Left renal pelvis (tissue), 4 donors: ENCODE results near the gene CDH12. TPM values are rescaled to one million over a fixed set of nuclear protein-coding genes. Genes with fewer than 3 reads are reported as not detected.

Source experiments
- DNase-seq, 4 donors: peaks; one replicate each; pipeline ENCODE4 v3.0.0-alpha.2; 2013; ENCODE audit warnings: low read depth in 4 of 4, low spot score in 3 of 4
- polyA plus RNA-seq, 4 donors: library from polyadenylated mRNA; unstranded; fragments of 120-200 nt; gene quantifications; one replicate each; pipeline ENCODE4 v1.2.1, GENCODE V29; 2013; ENCODE audit not compliant: insufficient read length in 4 of 4

CDH12 gene
- polyA plus RNA-seq, 4 donors = 5.9 to 8.7 (median 7.3) TPM

DNA sequence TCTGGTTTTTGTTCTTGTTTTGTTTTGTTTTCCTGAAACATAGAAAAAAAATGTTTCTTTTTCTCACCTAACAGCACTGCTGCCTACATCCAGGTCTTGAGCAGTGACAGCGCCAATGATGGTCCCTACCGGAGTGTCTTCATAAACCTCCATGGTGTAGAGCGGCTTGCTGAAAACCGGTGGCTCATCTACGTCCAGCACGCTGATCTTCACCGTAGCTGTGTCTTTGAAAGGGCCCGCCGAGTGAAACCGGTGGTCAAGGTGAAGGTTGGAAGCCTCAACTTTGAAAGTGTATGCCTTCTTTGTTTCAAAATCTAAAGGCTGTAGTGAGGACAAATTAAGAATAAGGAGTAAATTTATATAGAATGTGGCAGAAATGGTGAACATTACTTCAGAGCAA is 1051.0 kb downstream of the CDH12 start:
- DNase-seq = no peak

DNA sequence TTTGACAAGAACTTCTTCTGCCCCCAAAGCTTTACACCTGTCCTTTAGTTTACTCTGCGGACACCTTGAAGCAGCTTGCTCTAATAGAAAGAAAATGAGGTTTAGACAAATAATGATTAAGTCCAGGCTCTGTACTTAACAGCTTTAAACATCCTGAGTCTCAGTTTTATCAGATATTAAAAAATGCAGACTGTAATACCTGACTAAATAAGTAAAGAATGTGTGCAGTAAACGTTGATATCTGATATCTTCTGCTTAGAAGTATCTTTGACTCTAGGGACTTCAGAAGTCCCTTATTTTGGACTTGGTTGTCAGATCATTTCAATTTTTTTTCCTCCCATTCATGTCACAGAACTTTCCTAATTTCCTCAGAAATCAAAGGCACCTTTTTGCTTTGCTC is 1060.4 kb downstream of the CDH12 start:
- DNase-seq = no peak

DNA sequence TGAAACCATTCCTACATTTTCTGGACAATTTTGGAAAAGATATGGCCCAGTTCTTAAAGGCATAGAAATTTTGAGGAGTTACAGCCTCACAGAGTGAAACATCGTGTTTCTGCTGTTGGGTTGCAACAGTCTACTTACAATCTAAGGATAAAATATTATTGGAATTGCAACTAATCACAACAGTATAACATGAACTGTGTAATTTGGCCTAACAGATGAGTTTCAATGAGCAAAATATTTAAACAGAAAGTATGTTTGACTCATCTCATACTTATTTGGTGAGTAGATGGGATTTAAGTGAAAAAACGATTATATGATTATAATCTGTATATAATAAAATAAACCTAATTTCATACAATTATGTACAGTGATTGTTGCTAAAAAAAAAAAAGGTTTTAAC is 1061.8 kb downstream of the CDH12 start:
- DNase-seq = no peak

DNA sequence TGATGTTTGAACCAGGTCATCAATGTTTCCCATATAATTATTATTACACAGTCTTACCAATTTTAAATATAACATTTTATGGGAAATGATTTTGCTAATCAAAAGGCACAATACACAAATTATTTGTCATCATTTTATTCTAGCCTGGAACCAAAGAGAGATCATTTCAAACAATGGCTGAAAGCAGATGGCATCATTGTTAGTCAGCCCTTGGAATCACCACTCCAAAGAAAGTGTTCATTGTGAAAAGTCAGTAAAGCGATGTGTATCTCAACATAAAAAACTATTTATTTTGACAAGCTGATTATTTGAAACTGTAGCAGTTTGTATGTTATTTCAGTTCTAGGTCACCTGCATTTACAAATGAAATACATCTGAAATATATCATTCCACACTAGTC is 1068.7 kb downstream of the CDH12 start:
- no peak for DNase-seq

DNA sequence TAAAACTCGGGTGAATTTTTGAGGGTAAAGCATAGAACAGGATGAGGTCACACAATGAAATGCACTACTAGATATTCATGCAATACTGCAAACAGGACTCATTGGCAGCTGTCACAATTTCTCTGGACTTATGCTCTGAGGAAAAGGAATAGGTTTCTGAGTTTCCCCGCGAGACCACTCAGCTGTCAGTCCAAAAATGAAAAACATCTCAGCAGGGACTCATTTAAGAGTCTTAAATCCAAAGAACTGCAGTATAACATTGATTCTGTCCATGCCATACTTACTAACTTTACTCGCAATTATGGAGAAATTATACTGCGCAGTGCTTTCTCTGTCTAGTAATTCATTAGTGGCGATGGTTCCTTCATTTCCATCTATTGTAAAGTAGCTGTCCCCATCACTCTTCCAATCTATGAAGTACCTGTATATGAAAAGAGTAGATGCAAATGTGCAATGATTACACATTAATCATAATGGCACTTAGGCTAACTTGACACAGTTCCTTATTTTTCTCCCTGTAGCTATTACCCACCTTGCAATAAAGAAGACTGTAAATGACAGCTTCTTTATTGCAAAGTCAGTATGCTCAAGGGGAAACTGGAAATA is 1070.0 kb downstream of the CDH12 start:
- DNase-seq = no peak

DNA sequence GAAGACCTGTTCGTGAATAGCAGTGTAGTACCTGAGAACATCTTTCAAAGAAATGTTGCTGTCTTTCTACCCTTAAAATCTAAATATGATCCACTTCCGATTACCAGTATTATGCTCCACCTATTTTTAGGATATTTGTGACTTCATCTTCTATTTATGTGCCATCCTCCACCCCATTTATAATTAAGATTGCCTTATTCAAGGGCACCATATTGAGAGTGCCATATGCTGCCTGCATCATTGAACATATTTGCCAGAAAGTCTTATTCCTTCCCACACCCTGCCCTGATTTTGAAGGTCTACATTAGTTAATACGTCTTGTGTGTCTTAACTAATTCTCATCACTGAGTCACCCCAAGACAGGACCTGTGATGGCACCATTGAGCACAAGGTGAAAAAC is 1076.7 kb downstream of the CDH12 start:
- no peak for DNase-seq

DNA sequence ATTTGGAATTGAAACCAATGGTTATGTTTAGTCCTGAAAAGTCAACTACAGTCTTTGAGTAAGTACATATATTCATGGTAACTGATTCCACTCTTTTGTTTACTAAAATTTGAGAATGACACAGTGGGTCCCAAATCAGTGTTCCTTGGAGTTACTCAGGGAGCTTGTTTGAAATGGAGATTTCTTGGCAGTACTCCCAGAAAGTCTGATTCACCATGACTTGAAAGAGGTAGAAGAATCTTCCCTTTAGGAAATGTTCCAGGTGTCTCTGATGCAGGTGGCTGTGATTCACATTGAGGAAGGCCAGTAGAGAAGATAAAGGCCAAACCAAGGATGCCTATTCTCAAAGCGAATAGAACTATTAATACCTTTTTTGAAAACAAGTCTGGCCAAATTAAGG is 1078.3 kb downstream of the CDH12 start:
- no peak for DNase-seq

DNA sequence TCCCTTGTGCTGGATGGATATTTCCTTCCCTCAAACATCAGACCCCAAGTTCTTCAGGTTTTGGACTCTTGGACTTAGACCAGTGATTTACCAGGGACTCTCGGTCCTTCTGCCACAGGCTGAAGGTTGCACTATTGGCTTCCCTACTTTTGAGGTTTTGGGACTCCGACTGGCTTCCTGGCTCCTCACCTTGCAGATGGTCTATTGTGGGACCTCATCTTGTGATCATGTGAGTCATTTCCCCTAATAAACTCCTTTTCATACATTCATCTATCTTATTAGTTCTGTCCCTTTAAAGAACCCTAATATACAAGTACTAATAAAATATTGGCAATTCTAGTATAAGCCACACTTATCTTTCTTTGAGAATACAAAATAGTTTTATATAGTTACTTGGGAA is 1078.9 kb downstream of the CDH12 start:
- no peak for DNase-seq

DNA sequence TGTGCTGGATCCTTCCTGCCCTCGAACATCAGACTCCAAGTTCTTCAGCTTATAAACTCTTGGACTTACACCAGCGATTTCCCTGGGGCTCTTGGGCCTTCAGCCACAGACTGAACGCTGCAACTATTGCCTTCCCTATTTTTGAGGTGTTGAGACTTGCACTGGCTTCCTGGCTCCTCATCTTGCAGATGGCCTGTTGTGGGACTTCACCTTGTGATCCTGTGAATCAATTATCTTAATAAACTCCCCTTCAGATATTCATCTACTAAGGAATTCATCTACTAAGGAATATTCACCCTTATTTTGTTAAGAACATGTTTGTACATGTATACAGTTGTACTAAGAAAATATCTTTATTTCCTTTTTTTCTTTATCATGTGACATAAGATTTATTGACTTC is 1079.7 kb downstream of the CDH12 start:
- no peak for DNase-seq

DNA sequence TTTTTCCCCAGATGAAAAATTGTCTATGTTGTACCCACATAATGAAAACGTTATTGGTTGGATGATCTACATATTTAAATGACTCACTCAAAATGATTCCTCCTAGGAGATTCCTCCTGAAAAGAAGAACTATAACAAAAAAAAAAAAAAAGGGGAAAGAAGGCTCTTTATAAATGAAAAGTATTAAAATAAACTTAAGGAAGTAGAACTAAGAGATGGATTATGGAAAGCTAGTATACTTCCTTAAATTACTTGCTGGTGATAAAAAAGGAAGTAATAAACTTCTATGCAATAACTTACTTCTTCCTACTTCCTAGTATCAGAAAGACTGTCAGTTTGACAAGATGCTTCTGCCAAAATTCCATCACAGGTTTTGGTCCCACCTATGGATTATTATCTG is 1087.7 kb downstream of the CDH12 start:
- no peak for DNase-seq

DNA sequence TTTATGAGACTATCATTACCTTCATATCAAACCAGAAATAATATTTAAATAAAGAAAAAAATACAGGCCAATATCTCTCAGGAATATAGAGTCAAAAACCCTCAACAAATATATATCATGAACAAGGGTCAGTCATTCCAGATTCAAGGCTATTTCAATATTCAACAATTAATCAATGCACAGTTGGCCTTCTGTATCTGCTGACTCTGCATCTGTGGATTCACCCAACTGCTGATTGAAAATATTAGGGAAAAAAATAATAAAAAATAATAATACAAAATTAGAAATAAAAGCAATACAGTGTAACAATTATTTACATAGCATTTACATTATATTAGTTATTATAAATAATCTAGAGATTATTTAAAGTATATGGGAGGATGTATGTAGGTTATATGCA is 1114.0 kb downstream of the CDH12 start:
- DNase-seq = no peak

DNA sequence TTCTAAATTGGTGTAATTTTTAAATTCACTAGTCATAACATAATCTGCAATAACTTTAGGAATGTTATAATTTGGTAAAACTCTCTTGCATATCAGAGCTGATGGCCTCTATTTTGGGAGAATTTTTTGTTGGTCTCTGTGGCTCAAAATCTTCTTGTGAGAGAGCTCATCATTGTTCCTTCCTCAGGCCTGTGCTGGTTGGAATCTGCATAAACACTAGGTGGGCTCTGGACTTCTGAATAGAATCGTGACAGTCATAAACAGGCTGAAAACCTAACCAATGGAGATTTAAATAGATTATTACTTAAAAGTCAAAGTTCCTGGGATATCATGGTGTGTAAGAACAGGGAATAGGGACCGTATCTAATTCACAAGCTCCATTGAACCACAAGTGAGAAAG is 1129.6 kb downstream of the CDH12 start:
- no peak for DNase-seq

DNA sequence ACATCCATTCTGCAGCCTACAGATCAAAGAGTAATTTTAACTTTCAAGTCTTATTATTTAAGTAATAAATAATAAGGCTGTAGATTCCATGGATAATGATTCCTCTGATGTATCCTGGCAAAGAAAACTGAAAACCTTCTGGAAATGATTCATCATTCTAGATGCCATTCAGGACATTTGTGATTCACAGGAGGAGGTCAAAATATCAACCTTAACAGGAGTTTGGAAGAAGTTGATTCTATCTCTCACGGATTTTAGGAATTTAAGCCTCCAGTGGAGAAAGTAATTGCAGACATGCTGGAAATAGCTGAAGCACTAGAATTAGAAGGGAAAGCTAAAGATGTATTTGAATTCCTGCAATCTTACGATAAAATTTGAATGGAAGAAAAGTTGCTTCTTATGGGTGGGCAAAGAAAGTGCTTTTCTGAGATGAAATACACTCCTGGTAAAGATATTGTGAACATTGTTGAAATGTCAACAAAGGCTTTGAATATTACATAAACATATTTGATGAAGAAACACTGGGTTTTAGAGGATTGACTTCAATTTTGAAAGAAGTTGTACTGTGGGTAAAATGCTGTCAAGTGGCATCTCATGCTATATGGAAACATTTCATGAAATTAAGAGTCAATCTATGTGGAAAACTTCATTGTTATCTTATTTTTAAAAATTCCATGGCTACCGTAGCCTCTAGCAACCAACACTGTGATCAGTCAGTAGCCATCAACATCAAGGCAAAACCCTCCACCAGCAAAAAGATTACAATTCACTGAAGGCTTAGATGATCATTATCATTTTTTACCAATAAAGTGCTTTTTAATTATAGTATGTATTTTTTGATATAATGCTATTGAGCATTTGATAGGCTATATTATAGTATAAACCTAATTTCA is 1141.0 kb downstream of the CDH12 start:
- no peak for DNase-seq

DNA sequence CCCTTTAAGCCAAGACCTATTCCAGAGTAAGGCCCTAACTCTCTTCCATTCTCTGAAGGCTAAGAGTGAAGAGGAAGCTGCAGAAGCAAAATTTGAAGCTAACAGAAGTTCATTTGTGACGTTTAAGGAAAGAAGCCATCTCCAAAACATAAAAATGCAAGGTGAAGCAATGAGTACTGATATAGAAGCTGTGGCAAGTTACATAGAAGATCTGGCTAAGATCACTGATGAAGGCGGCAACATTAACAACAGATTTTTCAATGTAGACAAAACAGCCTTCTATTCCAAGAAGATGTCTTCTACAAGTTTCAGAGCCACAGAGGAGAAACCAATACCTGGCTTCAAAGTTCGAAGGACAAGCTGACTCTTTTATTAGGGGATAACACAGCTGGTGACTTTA is 1143.4 kb downstream of the CDH12 start:
- no peak for DNase-seq

DNA sequence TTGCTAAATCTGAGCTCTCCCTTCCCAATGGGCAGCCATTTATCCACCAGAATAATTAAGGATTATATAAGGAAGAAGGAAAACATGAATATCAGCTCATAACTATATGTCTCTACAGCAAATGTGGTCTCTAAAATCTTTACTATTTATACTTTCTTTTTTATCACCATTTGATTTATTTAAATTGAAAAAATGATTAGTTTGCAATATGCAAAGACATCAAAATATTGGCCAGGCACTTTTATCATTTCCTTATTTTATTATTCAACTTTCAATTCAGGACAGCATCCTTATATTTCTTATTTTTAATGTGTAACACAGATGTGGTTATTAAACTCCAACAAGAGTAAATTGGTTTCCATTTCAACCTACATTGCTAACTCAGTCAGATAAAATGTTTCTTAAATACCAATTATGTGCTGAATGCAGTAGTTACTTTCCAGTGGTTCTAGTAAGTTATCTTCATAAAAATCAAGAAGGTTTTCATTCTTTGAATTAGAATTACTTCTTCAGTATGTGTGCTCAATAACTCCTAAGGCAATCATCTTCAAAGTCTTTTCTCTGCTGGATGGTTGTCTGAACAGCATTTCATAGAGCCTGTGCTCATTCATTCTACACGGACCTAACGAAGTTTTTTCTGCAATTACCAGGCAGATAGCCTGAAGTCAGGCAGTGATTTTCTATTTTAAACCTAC is 1148.0 kb downstream of the CDH12 start:
- DNase-seq = no peak

DNA sequence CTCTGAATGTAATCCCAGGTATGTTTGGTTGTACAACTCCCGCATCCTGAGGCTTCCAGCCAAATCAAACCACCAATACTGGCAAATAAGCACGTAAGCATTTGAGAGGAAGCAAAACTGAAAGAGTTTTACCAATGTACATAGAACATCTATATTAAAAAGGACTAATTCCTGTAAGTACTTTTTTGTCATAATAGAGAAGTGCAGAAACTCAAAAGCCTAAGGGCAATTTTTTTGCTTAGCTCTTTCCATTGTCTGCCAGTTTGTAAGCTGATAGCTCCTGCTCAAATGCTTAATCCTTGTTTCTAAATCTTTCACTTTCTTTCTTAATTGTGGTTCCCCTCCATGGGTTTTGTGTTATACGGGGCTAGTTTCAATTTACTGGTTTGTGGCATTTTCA is 1151.8 kb downstream of the CDH12 start:
- DNase-seq = no peak
